GM19455 (cell line): ENCODE measurements around the gene JPT2.

Experiments used
- ATAC-seq: cut with Tn5 transposase; IDR thresholded peaks from one replicate; pipeline ENCODE4 v1.9.1; 2021; ENCODE audit not compliant: unreplicated experiment

Gene JPT2

GRCh38 chr16:1677942-1678499 is at the start of gene JPT2:
TSS of gene JPT2 (plus strand) at chr16:1678279. CDS start at chr16:1678313, 34 bp downstream.
- peak; percentile 92 for ATAC-seq

GRCh38 chr16:1630450-1631213 is 47.4 kb upstream of the JPT2 start:
- no peak for ATAC-seq

GRCh38 chr16:1631230-1631629 is 46.8 kb upstream of the JPT2 start:
- no peak for ATAC-seq

- no peak for ATAC-seq
Observed at GRCh38 chr16:1631931-1632637, 46.0 kb upstream of the JPT2 start.

- ATAC-seq, result no peak
Observed at GRCh38 chr16:1632638-1632970, 45.5 kb upstream of the JPT2 start.

- no peak for ATAC-seq
Observed at GRCh38 chr16:1633310-1633709, 44.8 kb upstream of the JPT2 start.

GRCh38 chr16:1634541-1634940 is 43.5 kb upstream of the JPT2 start:
- ATAC-seq, result no peak

GRCh38 chr16:1635070-1635469 is 43.0 kb upstream of the JPT2 start:
- no peak for ATAC-seq

- ATAC-seq, result no peak
Observed at GRCh38 chr16:1637526-1637925, 40.6 kb upstream of the JPT2 start.

GRCh38 chr16:1638757-1639156 is 39.3 kb upstream of the JPT2 start:
- no peak for ATAC-seq

- ATAC-seq, result no peak
Observed at GRCh38 chr16:1639282-1639681, 38.8 kb upstream of the JPT2 start.

- ATAC-seq, result no peak
Observed at GRCh38 chr16:1639860-1640259, 38.2 kb upstream of the JPT2 start.

- ATAC-seq, result no peak
Observed at GRCh38 chr16:1640261-1640941, 37.7 kb upstream of the JPT2 start.

- no peak for ATAC-seq
Observed at GRCh38 chr16:1641261-1641660, 36.8 kb upstream of the JPT2 start.

- no peak for ATAC-seq
Observed at GRCh38 chr16:1642148-1642547, 35.9 kb upstream of the JPT2 start.

GRCh38 chr16:1642753-1643152 is 35.3 kb upstream of the JPT2 start:
- ATAC-seq, result no peak

- no peak for ATAC-seq
Observed at GRCh38 chr16:1643521-1643920, 34.6 kb upstream of the JPT2 start.

GRCh38 chr16:1645914-1646525 is 32.1 kb upstream of the JPT2 start:
- no peak for ATAC-seq

- no peak for ATAC-seq
Observed at GRCh38 chr16:1647856-1648255, 30.2 kb upstream of the JPT2 start.

GRCh38 chr16:1650131-1650530 is 27.9 kb upstream of the JPT2 start:
- ATAC-seq, result no peak
